ENCODE measurements around the gene GRAMD1B. TPM values are rescaled to one million over a fixed set of nuclear protein-coding genes. Genes with fewer than 3 reads are reported as not detected.

GRAMD1B gene
- polyA plus RNA-seq, 2 of the 4 experiments (the other 2 are of a cell fraction) = 55.5 to 108 TPM

- WGBS (ENCODE audit: missing lambda C conversion rate) = no CpG with 5 or more reads among the region's 3 CpGs
- no peak overlapping the region for H3K27ac ChIP-seq
- no peak overlapping the region for H3K4me3 ChIP-seq
- H3K4me1 ChIP-seq = no peaks in the 10 kb centered on the region
- no peak for TF ChIP-seq CBX2 (IDR thresholded peaks at IDR 0.05; ENCODE audit: borderline replicate concordance, low read depth)
- TF ChIP-seq HES2 (IDR thresholded peaks at IDR 0.05) = no peak
- no peak for TF ChIP-seq E2F6 (IDR thresholded peaks at IDR 0.05; ENCODE audit: borderline replicate concordance, low read depth)
- no peak for TF ChIP-seq SREBF2 (IDR thresholded peaks at IDR 0.05)
- TF ChIP-seq MAZ (IDR thresholded peaks at IDR 0.05; ENCODE audit: borderline replicate concordance, low read depth, low read length) = no peak
- TF ChIP-seq FOSB (CRISPR knock-in tag; IDR thresholded peaks at IDR 0.05) = no peak
- no peak for TF ChIP-seq RNF2 (IDR thresholded peaks at IDR 0.05; ENCODE audit: borderline replicate concordance, low read depth)
- no peak for TF ChIP-seq ATOH8 (CRISPR knock-in tag; IDR thresholded peaks at IDR 0.05; ENCODE audit: low read depth)
- no peak for TF ChIP-seq RARB (CRISPR knock-in tag; IDR thresholded peaks at IDR 0.05)
- TF ChIP-seq TP53 (CRISPR knock-in tag; IDR thresholded peaks at IDR 0.05) = no peak
- TF ChIP-seq MAX (IDR thresholded peaks at IDR 0.05) = no peak
- TF ChIP-seq USF2 (IDR thresholded peaks at IDR 0.05) = no peak
- no peak for TF ChIP-seq CHD2 (IDR thresholded peaks at IDR 0.05; ENCODE audit: low read length, partially characterized antibody)
- no peak for TF ChIP-seq ESRRA (IDR thresholded peaks at IDR 0.05; ENCODE audit: borderline replicate concordance, low read length)
- TF ChIP-seq PBX3 (IDR thresholded peaks at IDR 0.05) = no peak
- no peak for FAIRE-seq
- no peak for DNase-seq (ENCODE audit: low read depth in 1 of 2, low spot score in 1 of 2)
- POLR2A ChIA-PET = no interaction called here
- CTCF ChIA-PET = interaction anchor here (1.4 kb wide), 1 partner anchor 53 kb away, joined by 3 read pairs; no protein-coding TSS in a partner anchor
- no peak for ATAC-seq
- H3K9me3 ChIP-seq = no peaks in the 10 kb centered on the region
- H3K4me2 ChIP-seq = no peak overlapping the region
These were observed 97.5 kb downstream of the GRAMD1B start for GRCh38 chr11:123527526-123527925.

GRCh38 chr11:123527947-123528346, 97.9 kb downstream of the GRAMD1B start:
- no peak for DNase-seq (ENCODE audit: low read depth in 1 of 2, low spot score in 1 of 2)
- Histone ChIP-seq H3K4me2 (no peak overlapping the region), H3K4me1 (no peaks in the 10 kb centered on the region), H3K4me3 (no peak overlapping the region), H3K27ac (no peak overlapping the region), H3K9me3 (no peaks in the 10 kb centered on the region)
- ChIA-PET POLR2A (no interaction called here), CTCF (interaction anchor here (1.4 kb wide), 1 partner anchor 52 kb away, joined by 3 read pairs; no protein-coding TSS in a partner anchor)
- ATAC-seq = no peak
- WGBS (ENCODE audit: missing lambda C conversion rate) = 100% methylated on average over 1 of the region's 1 CpG
- no peak for FAIRE-seq
- no peak for TF ChIP-seq CHD4 (IDR thresholded peaks at IDR 0.05; ENCODE audit: borderline replicate concordance)
- no peak for TF ChIP-seq FOSB (CRISPR knock-in tag; IDR thresholded peaks at IDR 0.05)
- no peak for TF ChIP-seq EHMT2 (IDR thresholded peaks at IDR 0.05; ENCODE audit: low read depth)
- no peak for TF ChIP-seq RNF2 (IDR thresholded peaks at IDR 0.05; ENCODE audit: borderline replicate concordance, low read depth)
- TF ChIP-seq ATOH8 (CRISPR knock-in tag; IDR thresholded peaks at IDR 0.05; ENCODE audit: low read depth) = no peak
- no peak for TF ChIP-seq POLR2AphosphoS2 (conservative IDR thresholded peaks at IDR 0.05; ENCODE audit: low read length)
- no peak for TF ChIP-seq NPAS2 (CRISPR knock-in tag; IDR thresholded peaks at IDR 0.05; ENCODE audit: borderline replicate concordance)
- TF ChIP-seq HOXB5 (CRISPR knock-in tag; IDR thresholded peaks at IDR 0.05) = no peak
